Mammary epithelial cell (primary cell): ENCODE results near the gene SLC38A2.

Experiments used
- CTCF ChIP-seq, 2 donors: IDR thresholded peaks in 1 of 2; conservative IDR thresholded peaks in 1 of 2; 2 replicates each; pipeline ENCODE4 v1.5.1; 2011 to 2012; ENCODE audit warnings: inconsistent platforms in 2 of 2, low read length in 2 of 2, mild to moderate bottlenecking in 2 of 2, control low read depth in 1 of 2, low read depth in 1 of 2; ENCODE audit not compliant: insufficient read depth in 1 of 2; ENCODE audit errors: extremely low read depth in 1 of 2
- EZH2 ChIP-seq: IDR thresholded peaks from 2 replicates; pipeline ENCODE4 v1.6.1; 2012; ENCODE audit warnings: low read length, inconsistent platforms, borderline replicate concordance

GRCh38 chr12:46366771-46367170 is 5.8 kb downstream of the SLC38A2 start:
- TF ChIP-seq CTCF (conservative IDR thresholded peaks at IDR 0.05 in 1 of 2, IDR thresholded peaks at IDR 0.05 in 1 of 2; ENCODE audit: extremely low read depth in 1 of 2, insufficient read depth in 1 of 2, low read depth in 1 of 2, low read length in 2 of 2) (no peak), EZH2 (no peak)
